Stomach (tissue), 4 donors: Measurements from ENCODE around the gene UFC1.

Source experiments
- POLR2AphosphoS5 ChIP-seq, 3 donors: sonication (generic); formaldehyde crosslinking; IDR thresholded peaks; one replicate each; pipeline ENCODE4 v1.6.1; 2016; ENCODE audit warnings: antibody characterized with exemption in 3 of 3
- TF ChIP-seq, protein P1 (sequence below), 7 experiments: fragments of 450-650 bp in 4 of 7; fragments of 200-600 bp in 3 of 7; sonication (generic) in 3 of 7; IDR thresholded peaks; one replicate each; pipeline ENCODE4 v1.5.1; 2016 to 2019; ENCODE audit warnings: antibody characterized with exemption in 7 of 7, control low read depth in 2 of 7, mild to moderate bottlenecking in 1 of 7

DNA sequence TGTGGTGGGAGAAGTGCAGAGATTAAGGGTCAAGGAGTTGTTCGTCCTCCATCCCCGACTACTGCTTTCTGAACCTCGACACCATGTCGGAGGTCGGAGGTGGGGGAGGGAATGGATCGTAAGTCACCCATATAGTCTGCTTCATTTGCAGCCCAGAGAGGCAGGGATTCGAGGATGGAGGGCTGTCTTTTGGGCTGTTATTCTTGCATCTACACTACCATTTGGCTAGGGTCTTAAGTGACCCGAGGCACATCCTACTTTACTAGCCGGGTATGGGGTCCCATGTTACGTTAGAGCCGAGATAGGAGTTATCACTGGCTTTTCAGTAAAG is 6.1 kb downstream of the UFC1 start:
- TF ChIP-seq POLR2AphosphoS5 (IDR thresholded peaks at IDR 0.05), result no peak
- TF ChIP-seq, protein P1, sequence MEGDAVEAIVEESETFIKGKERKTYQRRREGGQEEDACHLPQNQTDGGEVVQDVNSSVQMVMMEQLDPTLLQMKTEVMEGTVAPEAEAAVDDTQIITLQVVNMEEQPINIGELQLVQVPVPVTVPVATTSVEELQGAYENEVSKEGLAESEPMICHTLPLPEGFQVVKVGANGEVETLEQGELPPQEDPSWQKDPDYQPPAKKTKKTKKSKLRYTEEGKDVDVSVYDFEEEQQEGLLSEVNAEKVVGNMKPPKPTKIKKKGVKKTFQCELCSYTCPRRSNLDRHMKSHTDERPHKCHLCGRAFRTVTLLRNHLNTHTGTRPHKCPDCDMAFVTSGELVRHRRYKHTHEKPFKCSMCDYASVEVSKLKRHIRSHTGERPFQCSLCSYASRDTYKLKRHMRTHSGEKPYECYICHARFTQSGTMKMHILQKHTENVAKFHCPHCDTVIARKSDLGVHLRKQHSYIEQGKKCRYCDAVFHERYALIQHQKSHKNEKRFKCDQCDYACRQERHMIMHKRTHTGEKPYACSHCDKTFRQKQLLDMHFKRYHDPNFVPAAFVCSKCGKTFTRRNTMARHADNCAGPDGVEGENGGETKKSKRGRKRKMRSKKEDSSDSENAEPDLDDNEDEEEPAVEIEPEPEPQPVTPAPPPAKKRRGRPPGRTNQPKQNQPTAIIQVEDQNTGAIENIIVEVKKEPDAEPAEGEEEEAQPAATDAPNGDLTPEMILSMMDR (IDR thresholded peaks at IDR 0.05), result no peak
